HepG2 (cell line): ENCODE measurements around the gene TANGO6. TPM values are rescaled to one million over a fixed set of nuclear protein-coding genes. Genes with fewer than 3 reads are reported as not detected.

Experiments used
- ATAC-seq: fragments of 200-7000 bp; cut with Tn5 transposase; 3 replicates; pipeline ENCODE4 v1.9.1; 2020; ENCODE audit warnings: mild to moderate bottlenecking, moderate library complexity
- BruUV-seq: library from RNA; stranded (reverse); fragments of 400-500 nt; replicated peaks from 2 replicates; lab custom pipeline; 2021; lab: Mats Ljungman, UMichigan
- CTCF ChIA-PET: fragments of 300-600 bp; formaldehyde crosslinking; extraction: SDS; loops from one replicate; lab custom pipeline; 2021; ENCODE audit warnings: low total read pairs, inconsistent platforms, low intra/inter-chr PET ratio; lab: Yijun Ruan, JAX
- POLR2A ChIA-PET: fragments of 350-600 bp; sonication (Branson Sonifier 250); formaldehyde crosslinking; loops from one replicate; lab custom pipeline; 2020; ENCODE audit warnings: antibody characterized with exemption, inconsistent platforms; lab: Yijun Ruan, JAX
- DNase-seq: peaks from one replicate; pipeline ENCODE4 v3.0.0-alpha.2; 2015; ENCODE audit warnings: low spot score
- FAIRE-seq: peaks from 3 replicates; lab custom pipeline; 2011; peaks lifted over from hg19 to GRCh38; lab: Jason Lieb, UNC
- H2AFZ ChIP-seq: one replicate; pipeline ENCODE4 v1.6.1; 2011; ENCODE audit warnings: low read length, inconsistent platforms
- H3K27ac ChIP-seq: fragments of 300-600 bp; 3 replicates; pipeline ENCODE4 v1.8.0; 2011; ENCODE audit warnings: mixed run types, mild to moderate bottlenecking, mixed read lengths, low read length, inconsistent platforms; ENCODE audit not compliant: insufficient read depth; ENCODE audit errors: extremely low read length
- H3K27me3 ChIP-seq, 2 experiments: fragments of 200-600 bp in 1 of 2; 2 replicates in 1 of 2; 3 replicates in 1 of 2; pipeline versions ENCODE4 v1.6.0 to v1.8.0; 2011; ENCODE audit warnings: low read length in 2 of 2, mild to moderate bottlenecking in 2 of 2, moderate library complexity in 2 of 2, inconsistent platforms in 1 of 2; ENCODE audit not compliant: insufficient read depth in 2 of 2, control insufficient read depth in 1 of 2
- H3K36me3 ChIP-seq, 2 experiments: fragments of 200-600 bp in 1 of 2; replicated peaks in 1 of 2; 2 replicates in 1 of 2; 3 replicates in 1 of 2; pipeline versions ENCODE4 v1.5.1 to v1.8.0; 2011; ENCODE audit warnings: low read length in 2 of 2, inconsistent platforms in 1 of 2; ENCODE audit not compliant: insufficient read depth in 2 of 2, control insufficient read depth in 1 of 2
- H3K4me1 ChIP-seq: 2 replicates; pipeline ENCODE4 v1.5.1; 2012; ENCODE audit warnings: low read length, inconsistent platforms; ENCODE audit not compliant: insufficient read depth
- H3K4me2 ChIP-seq: 2 replicates; pipeline ENCODE4 v1.6.0; 2011; ENCODE audit warnings: low read depth, low read length, inconsistent platforms
- H3K4me3 ChIP-seq, 3 experiments: fragments of 200-600 bp in 1 of 3; sonication (generic), shearing (Covaris generic) in 1 of 3; replicated peaks in 1 of 3; 2 replicates each; pipeline ENCODE4 v1.5.1; 2011 to 2016; ENCODE audit warnings: low read length in 3 of 3, inconsistent platforms in 2 of 3, low read depth in 2 of 3, mild to moderate bottlenecking in 2 of 3, control low read depth in 1 of 3, mixed read lengths in 1 of 3; ENCODE audit not compliant: insufficient read depth in 1 of 3
- H3K79me2 ChIP-seq: one replicate; pipeline ENCODE4 v1.6.1; 2011; ENCODE audit warnings: low read length, inconsistent platforms; ENCODE audit not compliant: insufficient read depth
- H3K9ac ChIP-seq: 2 replicates; pipeline ENCODE4 v1.6.0; 2011; ENCODE audit warnings: mild to moderate bottlenecking, low read depth, low read length, inconsistent platforms; ENCODE audit not compliant: insufficient read depth
- H3K9me3 ChIP-seq: 2 replicates; pipeline ENCODE4 v1.5.1; 2012; ENCODE audit warnings: mild to moderate bottlenecking, low read length
- H4K20me1 ChIP-seq: 2 replicates; pipeline ENCODE4 v1.6.0; 2011; ENCODE audit warnings: inconsistent platforms, mild to moderate bottlenecking, low read length, moderate library complexity; ENCODE audit not compliant: insufficient read depth
- DMTF1 ChIP-seq: sonication (generic); formaldehyde crosslinking; IDR thresholded peaks from 2 replicates; pipeline ENCODE4 v1.4.0; 2020; ENCODE audit warnings: mild to moderate bottlenecking, missing genetic modification reagents
- FOXK2 ChIP-seq: fragments of 450-650 bp; IDR thresholded peaks from 2 replicates; pipeline ENCODE4 v1.6.1; 2016
- HOXD1 ChIP-seq: sonication (generic); formaldehyde crosslinking; IDR thresholded peaks from 2 replicates; pipeline ENCODE4 v1.5.0; 2020; ENCODE audit warnings: missing genetic modification reagents
- NR2F6 ChIP-seq, 2 experiments: IDR thresholded peaks; 2 replicates each; pipeline ENCODE4 v1.6.1; 2016; ENCODE audit warnings: antibody characterized with exemption in 1 of 2, mild to moderate bottlenecking in 1 of 2
- ZFP91 ChIP-seq: sonication (generic); formaldehyde crosslinking; IDR thresholded peaks from 2 replicates; pipeline ENCODE4 v1.9.0; 2022; ENCODE audit warnings: missing genetic modification reagents, mild to moderate bottlenecking, borderline replicate concordance
- WGBS: methylation state at CpG from one replicate; pipeline ENCODE4 v1.1.6; 2017; ENCODE audit warnings: low lambda C conversion rate; 5-methylcytosine and 5-hydroxymethylcytosine counted together
- in situ Hi-C: cut with HindIII; loops from 2 replicates; pipeline ENCODE4 v1.10.0; 2017; ENCODE audit warnings: low pct_unique_long_range_greater_than_20kb; ENCODE audit not compliant: extremely low pct_ligation_motif_present
- intact Hi-C: fragments of 100-400 bp; cut with micrococcal nuclease; formaldehyde crosslinking; loops from one replicate; pipeline ENCODE4 v1.10.0; 2022; ENCODE audit not compliant: unreplicated experiment
- polyA plus RNA-seq, 8 experiments: library from polyadenylated mRNA; depleted of rRNA in 3 of 8; stranded (reverse) in 7 of 8; unstranded in 1 of 8; fragments of >200 nt; fragmentation: Illumina TruSeq in 4 of 8; extraction: Trizol in 4 of 8; gene quantifications; 2 replicates each; pipeline versions ENCODE4 v1.2.1 to v1.2.3, GENCODE V29; 2011 to 2016; ENCODE audit warnings: low read depth in 4 of 8, missing spikeins in 1 of 8, mixed read lengths in 1 of 8; ENCODE audit not compliant: insufficient read depth in 1 of 8
- total RNA-seq, 5 experiments: library from RNA; depleted of rRNA; stranded (reverse); fragments of >200 nt; fragmentation: Illumina TruSeq; extraction: Trizol; gene quantifications; 2 replicates each; pipeline ENCODE4 v1.2.3, GENCODE V29; 2016; ENCODE audit warnings: low read depth in 1 of 5
- TF ChIP-seq, protein P1 (sequence below): IDR thresholded peaks from 2 replicates; pipeline ENCODE4 v1.6.1; 2012; ENCODE audit warnings: low read length, improper control_type of control experiment

TANGO6 gene
- total and polyA plus RNA-seq, 2 of the 13 experiments (the other 11 are each of a cell fraction or from before 2014, with no cell fraction given): 7.2 to 13.3 TPM

GRCh38 chr16:69064124-69064763 lies 220.9 kb downstream of the TANGO6 start:
- no peaks in the 10 kb centered on the region for H3K79me2 ChIP-seq
- in situ Hi-C loops: no loop called here
- H3K9ac ChIP-seq: no peak overlapping the region
- H2AFZ ChIP-seq: no peak overlapping the region
- H3K4me2 ChIP-seq: no peak overlapping the region
- POLR2A ChIA-PET: no interaction called here
- H3K27ac ChIP-seq: no peak overlapping the region
- ATAC-seq (no peak), DNase-seq (no peak), FAIRE-seq (no peak)
- H3K27me3 ChIP-seq: no peaks in the 10 kb centered on the region
- intact Hi-C loops: no loop called here
- WGBS: 92% methylated on average over 2 of the region's 2 CpGs
- no peaks in the 10 kb centered on the region for H3K9me3 ChIP-seq
- H3K4me3 ChIP-seq: no peak overlapping the region
- H4K20me1 ChIP-seq: no peaks in the 10 kb centered on the region
- H3K36me3 ChIP-seq: no peaks in the 10 kb centered on the region
- CTCF ChIA-PET: interaction anchor here (0.6 kb wide), 1 partner anchor 81 kb away, joined by 3 read pairs; no protein-coding TSS in a partner anchor
- BruUV-seq: no TSS peak
- H3K4me1 ChIP-seq: no peaks in the 10 kb centered on the region
- no peak for TF ChIP-seq ZFP91 (CRISPR knock-in tag)
- TF ChIP-seq, protein P1, sequence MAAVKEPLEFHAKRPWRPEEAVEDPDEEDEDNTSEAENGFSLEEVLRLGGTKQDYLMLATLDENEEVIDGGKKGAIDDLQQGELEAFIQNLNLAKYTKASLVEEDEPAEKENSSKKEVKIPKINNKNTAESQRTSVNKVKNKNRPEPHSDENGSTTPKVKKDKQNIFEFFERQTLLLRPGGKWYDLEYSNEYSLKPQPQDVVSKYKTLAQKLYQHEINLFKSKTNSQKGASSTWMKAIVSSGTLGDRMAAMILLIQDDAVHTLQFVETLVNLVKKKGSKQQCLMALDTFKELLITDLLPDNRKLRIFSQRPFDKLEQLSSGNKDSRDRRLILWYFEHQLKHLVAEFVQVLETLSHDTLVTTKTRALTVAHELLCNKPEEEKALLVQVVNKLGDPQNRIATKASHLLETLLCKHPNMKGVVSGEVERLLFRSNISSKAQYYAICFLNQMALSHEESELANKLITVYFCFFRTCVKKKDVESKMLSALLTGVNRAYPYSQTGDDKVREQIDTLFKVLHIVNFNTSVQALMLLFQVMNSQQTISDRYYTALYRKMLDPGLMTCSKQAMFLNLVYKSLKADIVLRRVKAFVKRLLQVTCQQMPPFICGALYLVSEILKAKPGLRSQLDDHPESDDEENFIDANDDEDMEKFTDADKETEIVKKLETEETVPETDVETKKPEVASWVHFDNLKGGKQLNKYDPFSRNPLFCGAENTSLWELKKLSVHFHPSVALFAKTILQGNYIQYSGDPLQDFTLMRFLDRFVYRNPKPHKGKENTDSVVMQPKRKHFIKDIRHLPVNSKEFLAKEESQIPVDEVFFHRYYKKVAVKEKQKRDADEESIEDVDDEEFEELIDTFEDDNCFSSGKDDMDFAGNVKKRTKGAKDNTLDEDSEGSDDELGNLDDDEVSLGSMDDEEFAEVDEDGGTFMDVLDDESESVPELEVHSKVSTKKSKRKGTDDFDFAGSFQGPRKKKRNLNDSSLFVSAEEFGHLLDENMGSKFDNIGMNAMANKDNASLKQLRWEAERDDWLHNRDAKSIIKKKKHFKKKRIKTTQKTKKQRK: no peak
- no peak for TF ChIP-seq NR2F6 (IDR thresholded peaks at IDR 0.05)
- no peak for TF ChIP-seq NR2F6 (CRISPR knock-in tag; IDR thresholded peaks at IDR 0.05)
- no peak for TF ChIP-seq FOXK2
- no peak for TF ChIP-seq DMTF1 (CRISPR knock-in tag)
- TF ChIP-seq HOXD1 (CRISPR knock-in tag): no peak
